GM18867 (cell line): ENCODE measurements around the gene ANKRD65.
"Not testable (repeated sequence)": the region's sequence is repeated elsewhere in the genome, so short reads cannot be mapped to it uniquely, and the experiment has no call there.

Experiments used
- ATAC-seq: cut with Tn5 transposase; IDR thresholded peaks from one replicate; pipeline ENCODE4 v1.9.1; 2021; ENCODE audit warnings: mild to moderate bottlenecking, moderate library complexity; ENCODE audit not compliant: unreplicated experiment

The ANKRD65 gene

GRCh38 chr1:1421147-1421906 is at the start of gene ANKRD65:
Gene ANKRD65 (minus strand): TSS chr1:1421276. CDS start chr1:1421005, 271 bp downstream.
- no peak for ATAC-seq

- not testable (repeated sequence) for ATAC-seq
These were observed 47.3 kb upstream of the ANKRD65 start for GRCh38 chr1:1468196-1468985.

- no peak for ATAC-seq
These were observed 42.2 kb upstream of the ANKRD65 start for GRCh38 chr1:1463312-1463711.

- peak; percentile 59 for ATAC-seq
These were observed 41.4 kb upstream of the ANKRD65 start for GRCh38 chr1:1462318-1462966.

GRCh38 chr1:1461721-1462317 is 40.7 kb upstream of the ANKRD65 start:
- ATAC-seq: no peak

- no peak for ATAC-seq
These were observed 39.6 kb upstream of the ANKRD65 start for GRCh38 chr1:1460540-1461130.

- ATAC-seq: not testable (repeated sequence)
These were observed 38.6 kb upstream of the ANKRD65 start for GRCh38 chr1:1459711-1460110.

- not testable (repeated sequence) for ATAC-seq
These were observed 38.1 kb upstream of the ANKRD65 start for GRCh38 chr1:1459156-1459555.

- ATAC-seq: not testable (repeated sequence)
These were observed 35.7 kb upstream of the ANKRD65 start for GRCh38 chr1:1456683-1457255.

GRCh38 chr1:1455934-1456333 is 34.9 kb upstream of the ANKRD65 start:
- not testable (repeated sequence) for ATAC-seq

- ATAC-seq: no peak
These were observed 34.3 kb upstream of the ANKRD65 start for GRCh38 chr1:1455366-1455884.

GRCh38 chr1:1454286-1455056 is 33.4 kb upstream of the ANKRD65 start:
- ATAC-seq: not testable (repeated sequence)

GRCh38 chr1:1452882-1453281 is 31.8 kb upstream of the ANKRD65 start:
- ATAC-seq: no peak

- not testable (repeated sequence) for ATAC-seq
These were observed 31.3 kb upstream of the ANKRD65 start for GRCh38 chr1:1452365-1452739.

GRCh38 chr1:1451696-1452364 is 30.8 kb upstream of the ANKRD65 start:
- ATAC-seq: no peak

- not testable (repeated sequence) for ATAC-seq
These were observed 29.5 kb upstream of the ANKRD65 start for GRCh38 chr1:1450616-1451015.

GRCh38 chr1:1449099-1449739 is 28.1 kb upstream of the ANKRD65 start, which contains the start of gene ATAD3C:
Gene ATAD3C (plus strand): TSS chr1:1449689. CDS start chr1:1450684, 995 bp downstream.
- no peak for ATAC-seq

- not testable (repeated sequence) for ATAC-seq
These were observed 25.6 kb upstream of the ANKRD65 start for GRCh38 chr1:1446631-1447030.
